ENCODE measurements around the gene IRF1. TPM values are rescaled to one million over a fixed set of nuclear protein-coding genes. Genes with fewer than 3 reads are reported as not detected.

Gene IRF1
- total RNA-seq, 8 experiments from 2014 or later: 1.4 to 29.2 (median 9.0) TPM

DNA sequence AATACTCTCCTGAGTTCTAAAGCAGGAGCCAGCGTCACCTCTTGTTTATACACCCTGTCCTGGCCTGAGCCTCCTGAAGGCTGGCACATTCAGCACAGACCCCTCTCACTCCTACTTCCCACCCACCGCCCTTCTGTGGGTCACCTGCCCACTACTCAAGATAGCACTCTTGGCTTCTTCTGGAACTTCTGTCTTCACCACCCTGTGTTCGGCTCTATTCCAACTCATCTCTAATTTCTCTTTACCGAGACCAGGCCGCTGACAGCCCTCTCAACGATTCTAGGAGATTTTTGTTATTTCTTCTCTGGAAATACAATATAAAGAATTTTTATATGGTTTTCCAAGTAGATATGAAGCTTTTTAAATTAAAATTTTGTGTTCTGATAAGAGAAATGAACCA lies 57.4 kb downstream of the IRF1 start:
- H3K4me3 ChIP-seq: no peak overlapping the region
- in situ Hi-C loops (cut with MboI; ENCODE audit: low pct_unique_long_range_greater_than_20kb in 2 of 9, low sequenced_read_pairs in 9 of 9, unreplicated experiment in 9 of 9): no loop called here
- no peak for ATAC-seq (replicated peaks in 6 of 8)
- H3K4me1 ChIP-seq (replicated peaks in 1 of 2): peaks cover 0 to 13% of the 10 kb centered on the region in 2 donors
- no peak overlapping the region for H3K27ac ChIP-seq
- 70 to 100% (median 97%) methylated on average over 1 to 6 of the region's 6 CpGs; no CpG with 5 or more reads in 1 of the 10 experiments for WGBS, 10 experiments

DNA sequence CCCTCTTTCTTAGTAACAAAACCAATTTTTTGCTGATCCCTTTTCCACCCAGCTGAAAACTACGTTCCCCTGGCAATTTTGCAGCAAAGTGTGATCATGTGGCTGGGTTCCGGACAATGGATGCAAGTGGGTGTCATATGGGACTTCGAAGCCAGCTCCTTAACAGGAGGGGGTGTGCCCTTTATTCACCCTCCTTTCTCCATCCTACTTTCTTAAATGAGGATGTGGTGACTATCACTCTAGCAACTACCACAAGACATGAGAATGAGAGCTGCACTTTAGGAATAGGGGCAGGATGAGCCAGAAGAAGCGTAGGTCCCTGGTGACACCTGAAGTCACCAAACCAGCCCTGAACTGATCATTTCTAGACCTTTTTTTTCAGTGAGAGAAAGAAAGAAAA lies 58.9 kb downstream of the IRF1 start:
- Histone ChIP-seq H3K4me1 (replicated peaks in 1 of 2) (peaks cover 4 to 7% of the 10 kb centered on the region in 2 donors), H3K4me3 (no peak overlapping the region), H3K27ac (no peak overlapping the region)
- ATAC-seq (replicated peaks in 6 of 8): no peak
- in situ Hi-C loops (cut with MboI; ENCODE audit: low pct_unique_long_range_greater_than_20kb in 2 of 9, low sequenced_read_pairs in 9 of 9, unreplicated experiment in 9 of 9): no loop called here
- 70 to 100% (median 100%) methylated on average over 1 to 3 of the region's 4 CpGs; no CpG with 5 or more reads in 3 of the 10 experiments for WGBS, 10 experiments

Other genes with a start within 250 kb of the IRF1 start
- gene PDLIM4, start 233.1 kb downstream of the IRF1 start, total RNA-seq: 10 to 100 TPM in 5 of 8 experiments, 1 to 10 TPM in 3; 3.8 to 68.2 (median 19.9) TPM
- 1 to 10 TPM in 5 of 8 experiments, under 1 TPM in 3; 0.46 to 2.6 (median 1.4) TPM for gene SLC22A4, start 196.4 kb downstream of the IRF1 start, total RNA-seq
- 1 to 10 TPM; 1.1 to 7.0 (median 3.1) TPM for gene SLC22A5, start 121.1 kb downstream of the IRF1 start, total RNA-seq
- gene IL5, start 52.7 kb upstream of the IRF1 start, total RNA-seq: 1 to 10 TPM in 1 of 8 experiments, under 1 TPM in 1, not detected in 6; 0.33 to 2.7 TPM
- gene RAD50, start 66.2 kb upstream of the IRF1 start, total RNA-seq: 10 to 100 TPM in 7 of 8 experiments, 1 to 10 TPM in 1; 9.9 to 66.4 (median 16.1) TPM
- gene IL13, start 167.4 kb upstream of the IRF1 start, total RNA-seq: 1 to 10 TPM in 1 of 8 experiments, under 1 TPM in 3, not detected in 4; 0.14 to 1.1 (median 0.37) TPM
- not detected for gene IL4, start 183.2 kb upstream of the IRF1 start, total RNA-seq
- 10 to 100 TPM; 11.1 to 65.8 (median 41.6) TPM for gene KIF3A, start 246.8 kb upstream of the IRF1 start, total RNA-seq

Measured in motor neuron (in vitro differentiated cells).